PC-9 (cell line): ENCODE data around the gene MGAT5. TPM values are rescaled to one million over a fixed set of nuclear protein-coding genes. Genes with fewer than 3 reads are reported as not detected.

ENCODE experiments used
- BruUV-seq: library from RNA; stranded (reverse); fragments of 400-500 nt; replicated peaks from 2 replicates; lab custom pipeline; 2021; lab: Mats Ljungman, UMichigan
- CTCF ChIA-PET: fragments of 300-600 bp; sonication (Branson Sonifier 250); formaldehyde crosslinking; loops from one replicate; lab custom pipeline; 2022; ENCODE audit warnings: antibody characterized with exemption; lab: Charles Lee
- POLR2A ChIA-PET: fragments of 300-600 bp; sonication (Branson Sonifier 250); formaldehyde crosslinking; loops from one replicate; lab custom pipeline; 2022; ENCODE audit warnings: antibody characterized with exemption; ENCODE audit not compliant: unreplicated experiment; lab: Charles Lee
- DNase-seq, 2 experiments: peaks; one replicate each; pipeline versions ENCODE4 v3.0.0 to v3.0.0-alpha.2; 2015 to 2022; ENCODE audit warnings: mixed read lengths in 1 of 2
- H2AFZ ChIP-seq: fragments of 200-600 bp; sonication (generic); 2 replicates; pipeline ENCODE4 v1.8.1; 2017; ENCODE audit warnings: antibody characterized with exemption
- H3F3A ChIP-seq: fragments of 200-600 bp; sonication (generic); 2 replicates; pipeline ENCODE4 v1.8.1; 2017; ENCODE audit warnings: antibody characterized with exemption, mild to moderate bottlenecking, low read depth; ENCODE audit not compliant: insufficient read depth
- H3K27ac ChIP-seq: fragments of 200-600 bp; sonication (generic); 2 replicates; pipeline ENCODE4 v1.6.1; 2016; ENCODE audit warnings: mixed run types
- H3K27me3 ChIP-seq: fragments of 200-600 bp; sonication (generic); 2 replicates; pipeline ENCODE4 v1.6.1; 2016; ENCODE audit warnings: low read depth, mixed run types; ENCODE audit not compliant: insufficient read depth
- H3K36me3 ChIP-seq: fragments of 200-600 bp; sonication (generic); 2 replicates; pipeline ENCODE4 v1.6.1; 2016; ENCODE audit warnings: low read depth, mixed run types
- H3K4me1 ChIP-seq: fragments of 200-600 bp; sonication (generic); replicated peaks from 2 replicates; pipeline ENCODE4 v1.6.1; 2016; ENCODE audit warnings: mixed run types; ENCODE audit not compliant: insufficient read depth
- H3K4me2 ChIP-seq: fragments of 200-600 bp; sonication (generic); 2 replicates; pipeline ENCODE4 v1.6.1; 2017; ENCODE audit warnings: mixed run types
- H3K4me3 ChIP-seq: fragments of 200-600 bp; sonication (generic); 2 replicates; pipeline ENCODE4 v1.6.1; 2016; ENCODE audit warnings: mixed run types
- H3K79me2 ChIP-seq: fragments of 200-600 bp; sonication (generic); 2 replicates; pipeline ENCODE4 v1.6.1; 2017; ENCODE audit warnings: low read depth, mixed run types
- H3K9me2 ChIP-seq: fragments of 200-600 bp; sonication (generic); 2 replicates; pipeline ENCODE4 v1.8.1; 2017; ENCODE audit warnings: mild to moderate bottlenecking; ENCODE audit not compliant: insufficient read depth
- H3K9me3 ChIP-seq: fragments of 200-600 bp; sonication (generic); 2 replicates; pipeline ENCODE4 v1.8.1; 2016; ENCODE audit warnings: low read depth; ENCODE audit not compliant: insufficient read depth
- H4K20me1 ChIP-seq: fragments of 200-600 bp; sonication (generic); 2 replicates; pipeline ENCODE4 v1.8.1; 2017; ENCODE audit not compliant: insufficient read depth
- CTCF ChIP-seq: fragments of 200-600 bp; sonication (generic); conservative IDR thresholded peaks from 2 replicates; pipeline ENCODE4 v1.6.1; 2017; ENCODE audit warnings: mixed run types, antibody characterized with exemption, mild to moderate bottlenecking, moderate library complexity
- EZH2 ChIP-seq: fragments of 200-600 bp; sonication (generic); IDR thresholded peaks from 2 replicates; pipeline ENCODE4 v1.8.0; 2017; ENCODE audit warnings: antibody characterized with exemption, low read depth
- intact Hi-C: fragments of 100-400 bp; cut with micrococcal nuclease; formaldehyde crosslinking; loops from one replicate; pipeline ENCODE4 v1.10.0; 2022; ENCODE audit not compliant: unreplicated experiment
- total RNA-seq: library from RNA; stranded (reverse); gene quantifications from 2 replicates; pipeline ENCODE4 v1.2.3, GENCODE V29; 2021

The MGAT5 gene
- total RNA-seq, 1 experiment from 2014 or later, result 33.5 TPM

- H2AFZ ChIP-seq, result no peak overlapping the region
- no peaks in the 10 kb centered on the region for H3K79me2 ChIP-seq
- 0 out of 2 replicates have a peak overlapping the region, but pooled peaks have one; percentile 54 for H3K4me2 ChIP-seq
- no peak overlapping the region for H3K4me3 ChIP-seq
- H4K20me1 ChIP-seq, result no peaks in the 10 kb centered on the region
- no peak for DNase-seq
- ChIA-PET CTCF (interaction anchor here (0.6 to 0.9 kb wide), 2 partner anchors 23 to 24 kb away, joined by 3 to 4 read pairs; no protein-coding TSS in a partner anchor), POLR2A (no interaction called here)
- intact Hi-C loops, result no loop called here
- peaks cover 35% of the 10 kb centered on the region for H3K4me1 ChIP-seq
- peak overlapping the region; percentile 54; the same call in 1 of the 2 replicates for H3K27ac ChIP-seq
- peaks cover 24% of the 10 kb centered on the region; the same call in 1 of the 2 replicates for H3F3A ChIP-seq
- no TSS peak for BruUV-seq
- TF ChIP-seq CTCF (no peak), EZH2 (no peak)
- no peaks in the 10 kb centered on the region; the same call in 1 of the 2 replicates for H3K9me3 ChIP-seq
- no peaks in the 10 kb centered on the region for H3K9me2 ChIP-seq
- H3K27me3 ChIP-seq, result no peaks in the 10 kb centered on the region
- no peaks in the 10 kb centered on the region for H3K36me3 ChIP-seq
These were observed 22.4 kb upstream of the MGAT5 start for GRCh38 chr2:134231301-134231964.

GRCh38 chr2:134231965-134232340 lies 21.9 kb upstream of the MGAT5 start:
- Histone ChIP-seq H3K27me3 (no peaks in the 10 kb centered on the region), H3K4me1 (peaks cover 35% of the 10 kb centered on the region), H3F3A (peaks cover 24% of the 10 kb centered on the region; the same call in 1 of the 2 replicates), H3K4me2 (peak overlapping the region; percentile 54), H3K36me3 (no peaks in the 10 kb centered on the region), H3K79me2 (no peaks in the 10 kb centered on the region), H3K27ac (peak overlapping the region; percentile 54), H3K9me3 (no peaks in the 10 kb centered on the region; the same call in 1 of the 2 replicates), H2AFZ (no peak overlapping the region), H4K20me1 (no peaks in the 10 kb centered on the region), H3K9me2 (no peaks in the 10 kb centered on the region), H3K4me3 (no peak overlapping the region)
- TF ChIP-seq EZH2 (no peak), CTCF (no peak)
- ChIA-PET POLR2A (no interaction called here), CTCF (interaction anchor here (0.9 kb wide), 1 partner anchor 24 kb away, joined by 3 read pairs; no protein-coding TSS in a partner anchor)
- DNase-seq, result no peak
- intact Hi-C loops, result no loop called here
- no TSS peak for BruUV-seq

- CTCF ChIA-PET, result no interaction called here
- Histone ChIP-seq H3K9me3 (no peaks in the 10 kb centered on the region; the same call in 1 of the 2 replicates), H2AFZ (no peak overlapping the region), H3K36me3 (no peaks in the 10 kb centered on the region), H3K27ac (peak overlapping the region; percentile 54), H3F3A (peaks cover 24% of the 10 kb centered on the region; the same call in 1 of the 2 replicates), H3K4me3 (no peak overlapping the region), H3K4me1 (peaks cover 35% of the 10 kb centered on the region), H3K79me2 (no peaks in the 10 kb centered on the region), H3K4me2 (peak overlapping the region; percentile 54), H3K27me3 (no peaks in the 10 kb centered on the region), H4K20me1 (no peaks in the 10 kb centered on the region), H3K9me2 (no peaks in the 10 kb centered on the region)
- intact Hi-C loops, result no loop called here
- no TSS peak for BruUV-seq
- TF ChIP-seq CTCF (no peak), EZH2 (no peak)
- DNase-seq, result peak in 1 of 2 experiments; percentile 49
- POLR2A ChIA-PET, result no interaction called here
These were observed 21.4 kb upstream of the MGAT5 start for GRCh38 chr2:134232461-134232860.
